Fibroblast of the aortic adventitia (primary cell): ENCODE data around the gene VWA5B2. TPM values are rescaled to one million over a fixed set of nuclear protein-coding genes. Genes with fewer than 3 reads are reported as not detected.

ENCODE experiments used
- DNase-seq: peaks from one replicate; pipeline ENCODE4 v3.0.0-alpha.2; 2010; ENCODE audit warnings: low read depth
- H3K4me3 ChIP-seq: 2 replicates; pipeline ENCODE4 v1.5.1; 2011; ENCODE audit warnings: low read depth, mild to moderate bottlenecking, control low read depth, low read length, moderate library complexity
- total RNA-seq: library from RNA; depleted of rRNA; stranded (reverse); fragments of >200 nt; gene quantifications from 2 replicates; pipeline ENCODE4 v1.2.3, GENCODE V29; 2012; ENCODE audit warnings: low replicate concordance
- TF ChIP-seq, protein P1 (sequence below): IDR thresholded peaks from 2 replicates; pipeline ENCODE4 v1.5.1; 2011; ENCODE audit warnings: mild to moderate bottlenecking, low read length, control low read depth, inconsistent platforms; ENCODE audit not compliant: insufficient read depth

The VWA5B2 gene
- total RNA-seq, 1 donor: 0.72 TPM

DNA sequence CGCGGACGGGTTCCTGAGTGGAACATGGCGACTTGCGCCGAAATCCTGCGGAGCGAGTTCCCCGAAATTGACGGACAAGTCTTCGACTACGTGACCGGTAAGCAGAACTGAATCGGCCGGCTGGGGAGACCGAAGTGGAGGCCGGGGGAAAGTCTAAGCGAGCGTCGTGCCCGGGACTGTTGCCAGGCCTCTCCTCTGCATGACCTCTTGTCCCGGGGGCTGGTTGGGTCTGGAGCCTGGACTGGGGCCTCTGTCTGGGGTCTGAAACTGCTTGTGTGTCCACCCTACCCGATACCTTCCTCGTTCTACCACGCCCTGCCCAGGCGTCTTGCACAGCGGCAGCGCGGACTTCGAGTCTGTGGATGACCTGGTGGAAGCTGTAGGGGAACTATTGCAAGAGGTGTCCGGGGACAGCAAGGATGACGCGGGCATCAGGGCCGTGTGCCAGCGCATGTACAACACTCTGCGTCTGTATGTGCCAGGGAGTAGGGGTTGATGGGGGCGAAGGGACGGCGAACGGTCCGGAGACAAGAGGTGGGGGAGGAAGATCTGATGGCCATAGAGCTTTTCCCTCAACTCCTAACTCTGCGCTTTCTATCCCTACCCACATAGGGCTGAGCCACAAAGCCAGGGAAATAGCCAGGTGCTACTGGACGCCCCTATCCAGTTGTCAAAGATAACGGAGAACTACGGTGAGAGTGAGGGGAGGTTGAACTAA, 43.0 kb upstream of the VWA5B2 start, which contains the start of gene ABCF3:
Gene ABCF3 (plus strand): TSS at position 16 of the 718 bp plus-strand sequence. CDS start 9 bp downstream, at position 25.
- DNase-seq: peak; percentile 58
- TF ChIP-seq, protein P1, sequence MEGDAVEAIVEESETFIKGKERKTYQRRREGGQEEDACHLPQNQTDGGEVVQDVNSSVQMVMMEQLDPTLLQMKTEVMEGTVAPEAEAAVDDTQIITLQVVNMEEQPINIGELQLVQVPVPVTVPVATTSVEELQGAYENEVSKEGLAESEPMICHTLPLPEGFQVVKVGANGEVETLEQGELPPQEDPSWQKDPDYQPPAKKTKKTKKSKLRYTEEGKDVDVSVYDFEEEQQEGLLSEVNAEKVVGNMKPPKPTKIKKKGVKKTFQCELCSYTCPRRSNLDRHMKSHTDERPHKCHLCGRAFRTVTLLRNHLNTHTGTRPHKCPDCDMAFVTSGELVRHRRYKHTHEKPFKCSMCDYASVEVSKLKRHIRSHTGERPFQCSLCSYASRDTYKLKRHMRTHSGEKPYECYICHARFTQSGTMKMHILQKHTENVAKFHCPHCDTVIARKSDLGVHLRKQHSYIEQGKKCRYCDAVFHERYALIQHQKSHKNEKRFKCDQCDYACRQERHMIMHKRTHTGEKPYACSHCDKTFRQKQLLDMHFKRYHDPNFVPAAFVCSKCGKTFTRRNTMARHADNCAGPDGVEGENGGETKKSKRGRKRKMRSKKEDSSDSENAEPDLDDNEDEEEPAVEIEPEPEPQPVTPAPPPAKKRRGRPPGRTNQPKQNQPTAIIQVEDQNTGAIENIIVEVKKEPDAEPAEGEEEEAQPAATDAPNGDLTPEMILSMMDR: no peak
- H3K4me3 ChIP-seq: peak within 1 kb of the TSS; percentile 100

- DNase-seq: no peak
- TF ChIP-seq, protein P1: no peak
Observed at GRCh38 chr3:184186902-184187207, 42.5 kb upstream of the VWA5B2 start.

DNA sequence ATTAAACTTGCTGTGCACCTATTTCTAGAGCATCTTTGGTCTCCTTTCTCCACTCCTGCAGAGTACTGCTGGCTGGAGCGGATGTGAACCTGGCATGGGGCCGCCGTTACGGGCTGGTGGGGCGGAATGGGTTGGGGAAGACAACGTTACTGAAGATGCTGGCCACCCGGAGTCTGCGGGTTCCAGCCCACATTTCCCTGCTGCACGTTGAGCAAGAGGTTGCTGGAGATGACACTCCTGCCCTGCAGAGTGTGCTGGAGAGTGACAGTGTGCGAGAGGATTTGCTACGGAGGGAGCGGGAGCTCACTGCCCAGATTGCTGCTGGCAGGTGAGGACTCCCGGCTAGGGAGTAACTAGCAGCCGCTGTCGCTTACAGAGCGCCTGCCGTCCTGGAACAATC, 41.3 kb upstream of the VWA5B2 start:
- no peak overlapping the region for H3K4me3 ChIP-seq
- TF ChIP-seq, protein P1: no peak
- DNase-seq: no peak

More at GRCh38 chr3:184186902-184187207, 42.5 kb upstream of the VWA5B2 start:
- H3K4me3 ChIP-seq: peak overlapping the region; percentile 100

DNA sequence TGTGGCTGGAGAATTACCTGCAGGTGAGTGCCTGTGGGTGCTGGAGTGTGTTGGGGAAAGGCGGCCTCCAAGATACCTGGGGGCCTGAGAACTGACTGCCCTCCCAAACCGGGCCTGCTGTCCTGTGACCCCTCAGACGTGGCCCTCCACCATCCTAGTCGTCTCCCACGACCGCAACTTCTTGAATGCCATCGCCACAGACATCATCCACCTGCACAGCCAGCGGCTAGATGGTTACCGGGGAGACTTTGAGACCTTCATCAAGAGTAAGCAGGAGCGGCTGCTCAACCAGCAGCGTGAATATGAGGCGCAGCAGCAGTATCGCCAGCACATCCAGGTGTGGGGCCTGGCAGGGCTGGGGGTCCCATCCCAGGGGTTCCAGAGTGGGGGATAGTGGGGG, 40.0 kb upstream of the VWA5B2 start:
- H3K4me3 ChIP-seq: no peak overlapping the region
- no peak for DNase-seq
- TF ChIP-seq, protein P1: no peak

DNA sequence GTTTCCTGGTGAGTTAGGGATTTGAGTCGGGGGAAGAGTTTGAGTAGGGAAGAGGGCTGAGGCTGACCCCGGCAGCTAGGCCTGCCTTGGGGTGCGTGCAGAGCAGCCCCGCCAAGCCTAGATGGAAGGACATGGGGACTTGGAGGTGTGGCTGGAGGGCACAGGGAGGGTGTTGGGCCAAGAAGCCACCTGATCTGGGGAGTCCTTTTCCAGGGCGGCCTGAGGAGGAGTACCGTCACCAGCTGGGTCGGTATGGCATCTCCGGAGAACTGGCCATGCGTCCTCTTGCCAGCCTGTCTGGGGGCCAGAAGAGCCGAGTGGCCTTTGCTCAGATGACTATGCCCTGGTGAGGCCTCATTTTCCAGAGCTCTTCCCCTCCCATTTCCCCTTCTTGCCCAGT, 36.5 kb upstream of the VWA5B2 start:
- no peak for DNase-seq
- no peak overlapping the region for H3K4me3 ChIP-seq
- TF ChIP-seq, protein P1: no peak

- TF ChIP-seq, protein P1: no peak
- no peak for DNase-seq
Observed at GRCh38 chr3:184193991-184194539, 35.3 kb upstream of the VWA5B2 start.

DNA sequence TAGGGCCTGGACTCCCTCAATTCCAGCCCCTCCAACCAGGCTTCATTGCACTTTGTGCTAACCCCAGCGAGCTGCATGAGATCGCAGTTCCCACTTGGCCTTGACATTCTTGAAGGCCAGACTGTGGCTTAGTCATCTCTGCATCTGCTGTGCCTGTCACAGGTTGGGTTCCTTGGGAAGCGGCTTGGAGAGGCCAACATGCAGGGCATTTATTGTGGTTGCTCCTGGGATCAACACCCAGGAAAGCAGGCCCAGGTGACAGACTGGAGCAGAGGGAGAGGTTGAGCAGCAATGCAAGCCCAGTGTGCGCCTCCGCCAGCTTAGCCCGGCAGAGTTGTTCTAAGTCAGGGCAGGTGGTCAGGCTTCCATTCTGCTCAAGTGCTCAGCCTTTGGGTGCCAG, 32.8 kb upstream of the VWA5B2 start:
- TF ChIP-seq, protein P1: no peak
- no peak for DNase-seq
- no peak overlapping the region for H3K4me3 ChIP-seq

More at GRCh38 chr3:184193991-184194539, 35.3 kb upstream of the VWA5B2 start:
- no peak overlapping the region for H3K4me3 ChIP-seq
